HepG2 (cell line): ENCODE data around the gene S100A12. TPM values are rescaled to one million over a fixed set of nuclear protein-coding genes. Genes with fewer than 3 reads are reported as not detected.

ENCODE experiments used
- ASH2L ChIP-seq: fragments of 300-600, 200-600 bp; sonication (generic); IDR thresholded peaks from 2 replicates; pipeline ENCODE4 v1.7.0; 2017; ENCODE audit warnings: low read depth, mild to moderate bottlenecking, moderate library complexity, mixed read lengths, low read length; ENCODE audit not compliant: insufficient read length
- GMEB2 ChIP-seq: IDR thresholded peaks from 2 replicates; pipeline ENCODE4 v1.6.1; 2016; ENCODE audit warnings: missing biosample characterization, missing genetic modification reagents, low read depth
- KDM6A ChIP-seq: IDR thresholded peaks from 2 replicates; pipeline ENCODE4 v1.6.1; 2016; ENCODE audit warnings: low read depth
- LCORL ChIP-seq, 2 experiments: fragments of 450-650 bp in 1 of 2; sonication (generic) in 1 of 2; formaldehyde crosslinking in 1 of 2; IDR thresholded peaks; 2 replicates each; pipeline versions ENCODE4 v1.5.0 to v1.6.1; 2017 to 2020; ENCODE audit warnings: antibody characterized with exemption in 1 of 2, missing genetic modification reagents in 1 of 2
- MLXIP ChIP-seq: sonication (generic); formaldehyde crosslinking; IDR thresholded peaks from 2 replicates; pipeline ENCODE4 v1.9.0; 2021; ENCODE audit warnings: missing genetic modification reagents, borderline replicate concordance
- NFE2L1 ChIP-seq: sonication (generic); formaldehyde crosslinking; IDR thresholded peaks from 2 replicates; pipeline ENCODE4 v1.4.0; 2020; ENCODE audit warnings: missing genetic modification reagents, mild to moderate bottlenecking, borderline replicate concordance
- NFKBIZ ChIP-seq: IDR thresholded peaks from 2 replicates; pipeline ENCODE4 v1.6.1; 2018; ENCODE audit warnings: missing genetic modification reagents, missing compliant biosample characterization
- NKX3-1 ChIP-seq: sonication (generic); formaldehyde crosslinking; IDR thresholded peaks from 2 replicates; pipeline ENCODE4 v1.5.0; 2020; ENCODE audit warnings: missing genetic modification reagents
- RCOR2 ChIP-seq: IDR thresholded peaks from 2 replicates; pipeline ENCODE4 v1.6.1; 2016; ENCODE audit warnings: missing biosample characterization, missing genetic modification reagents
- ZBTB7A ChIP-seq: sonication (generic); formaldehyde crosslinking; IDR thresholded peaks from 2 replicates; pipeline ENCODE4 v1.8.0; 2022; ENCODE audit warnings: mild to moderate bottlenecking, missing genetic modification reagents
- ZNF407 ChIP-seq: sonication (generic); formaldehyde crosslinking; IDR thresholded peaks from one replicate; pipeline ENCODE4 v1.5.1; 2020; ENCODE audit warnings: mild to moderate bottlenecking, missing genetic modification reagents; ENCODE audit errors: not compliant biosample characterization
- ZNF776 ChIP-seq: sonication (generic); formaldehyde crosslinking; IDR thresholded peaks from 2 replicates; pipeline ENCODE4 v1.4.0; 2020; ENCODE audit warnings: mild to moderate bottlenecking, missing genetic modification reagents
- polyA plus RNA-seq, 8 experiments: library from polyadenylated mRNA; depleted of rRNA in 3 of 8; stranded (reverse) in 7 of 8; unstranded in 1 of 8; fragments of >200 nt; fragmentation: Illumina TruSeq in 4 of 8; extraction: Trizol in 4 of 8; gene quantifications; 2 replicates each; pipeline versions ENCODE4 v1.2.1 to v1.2.3, GENCODE V29; 2011 to 2016; ENCODE audit warnings: low read depth in 4 of 8, missing spikeins in 1 of 8, mixed read lengths in 1 of 8; ENCODE audit not compliant: insufficient read depth in 1 of 8
- total RNA-seq, 5 experiments: library from RNA; depleted of rRNA; stranded (reverse); fragments of >200 nt; fragmentation: Illumina TruSeq; extraction: Trizol; gene quantifications; 2 replicates each; pipeline ENCODE4 v1.2.3, GENCODE V29; 2016; ENCODE audit warnings: low read depth in 1 of 5

S100A12 gene
- total and polyA plus RNA-seq, 2 of the 13 experiments (the other 11 are each of a cell fraction or from before 2014, with no cell fraction given) = not detected

GRCh38 chr1:153390938-153391710 lies 15.7 kb upstream of the S100A12 start, which contains the start of gene S100A8 (continued):
- TF ChIP-seq ZNF407 (CRISPR knock-in tag) (no peak), RCOR2 (CRISPR knock-in tag) (no peak), NKX3-1 (CRISPR knock-in tag) (no peak), ZBTB7A (CRISPR knock-in tag) (no peak), NFKBIZ (CRISPR knock-in tag) (no peak), MLXIP (CRISPR knock-in tag) (no peak), ASH2L (no peak), NFE2L1 (CRISPR knock-in tag) (no peak), KDM6A (CRISPR knock-in tag) (no peak), LCORL (IDR thresholded peaks at IDR 0.05) (no peak), LCORL (CRISPR knock-in tag; IDR thresholded peaks at IDR 0.05) (no peak), ZNF776 (CRISPR knock-in tag) (no peak), GMEB2 (CRISPR knock-in tag) (no peak)
